MCF 10A (cell line): ENCODE results near the gene MAB21L4. TPM values are rescaled to one million over a fixed set of nuclear protein-coding genes. Genes with fewer than 3 reads are reported as not detected.

Source experiments
- Bru-seq: library from RNA; stranded (reverse); fragments of 400-500 nt; gene quantifications from one replicate; lab custom pipeline; 2021; lab: Mats Ljungman, UMichigan
- BruChase-seq, 2 experiments: library from RNA; stranded (reverse); fragments of 400-500 nt; gene quantifications; one replicate each; lab custom pipeline; 2021; lab: Mats Ljungman, UMichigan
- BruUV-seq: library from RNA; stranded (reverse); fragments of 400-500 nt; replicated peaks from 2 replicates; lab custom pipeline; 2021; lab: Mats Ljungman, UMichigan
- CTCF ChIA-PET: fragments of 300-600 bp; sonication (Branson Sonifier 250); formaldehyde crosslinking; extraction: SDS; loops from one replicate; lab custom pipeline; 2021; ENCODE audit warnings: antibody characterized with exemption, inconsistent platforms; lab: Yijun Ruan, JAX
- POLR2A ChIA-PET: fragments of 300-600, 350-650 bp; sonication (Branson Sonifier 250); formaldehyde crosslinking; extraction: SDS; loops from one replicate; lab custom pipeline; 2020; ENCODE audit warnings: antibody characterized with exemption, inconsistent platforms; lab: Yijun Ruan, JAX
- DNase-seq: peaks from one replicate; pipeline ENCODE4 v3.0.0-alpha.2; 2018; ENCODE audit not compliant: unreplicated experiment
- H3K27ac Mint-ChIP-seq: one replicate; pipeline ENCODE4 v1.8.0; 2022; ENCODE audit warnings: mild to moderate bottlenecking, low read depth, mixed read lengths; ENCODE audit not compliant: unreplicated experiment
- H3K27me3 Mint-ChIP-seq: one replicate; pipeline ENCODE4 v1.8.0; 2022; ENCODE audit warnings: mixed read lengths; ENCODE audit not compliant: insufficient read depth, unreplicated experiment
- H3K36me3 Mint-ChIP-seq: one replicate; pipeline ENCODE4 v1.8.0; 2022; ENCODE audit warnings: mild to moderate bottlenecking, moderate library complexity, mixed read lengths; ENCODE audit not compliant: insufficient read depth, unreplicated experiment
- H3K4me1 Mint-ChIP-seq: one replicate; pipeline ENCODE4 v1.8.0; 2022; ENCODE audit warnings: mixed read lengths; ENCODE audit not compliant: insufficient read depth, unreplicated experiment
- H3K4me3 Mint-ChIP-seq: one replicate; pipeline ENCODE4 v1.8.0; 2022; ENCODE audit warnings: mild to moderate bottlenecking, moderate library complexity, mixed read lengths; ENCODE audit not compliant: unreplicated experiment
- H3K9me3 Mint-ChIP-seq: one replicate; pipeline ENCODE4 v1.8.0; 2022; ENCODE audit warnings: mixed read lengths; ENCODE audit not compliant: unreplicated experiment
- CTCF ChIP-seq: fragments of 200-600 bp; IDR thresholded peaks from one replicate; pipeline ENCODE4 v1.8.0; 2022; ENCODE audit warnings: antibody characterized with exemption, mild to moderate bottlenecking; ENCODE audit not compliant: unreplicated experiment
- intact Hi-C: fragments of 100-400 bp; cut with micrococcal nuclease; formaldehyde crosslinking; loops from 2 replicates; pipeline ENCODE4 v1.14.1; 2022
- long read RNA-seq: library from polyadenylated mRNA; stranded (forward); transcript quantifications from one replicate; pipeline ENCODE4 v2.0.0, GENCODE V29; 2022
- total RNA-seq: library from RNA; stranded (reverse); gene quantifications from 2 replicates; pipeline ENCODE4 v1.2.3, GENCODE V29; 2022

The MAB21L4 gene
- not detected in 2 replicates for total RNA-seq
- not detected for Bru-seq, nascent RNA
- BruChase-seq, experiment 1, labeled RNA remaining after a 6-hour chase = not detected
- BruChase-seq, experiment 2, labeled RNA remaining after a 2-hour chase = not detected
- long read RNA-seq = 0 reads

- no peak for TF ChIP-seq CTCF
- no peak for DNase-seq
- Mint-ChIP-seq H3K4me1 (peaks cover 13% of the 10 kb centered on the region), H3K27me3 (no peaks in the 10 kb centered on the region), H3K4me3 (no peak within 1 kb of the TSS), H3K27ac (no peak within 1 kb of the TSS), H3K36me3 (peaks cover 6% of the 10 kb centered on the region), H3K9me3 (no peaks in the 10 kb centered on the region)
- no TSS peak for BruUV-seq
- ChIA-PET CTCF (no interaction called here), POLR2A (no interaction called here)
- intact Hi-C loops = no loop called here
Observed at GRCh38 chr2:240895656-240896388, at the start of gene MAB21L4. Gene MAB21L4, minus strand, starts transcription at chr2:240896156. Its CDS starts 159 bp downstream, at chr2:240895997.

GRCh38 chr2:240936106-240936505 lies 40.1 kb upstream of the MAB21L4 start:
- CTCF ChIA-PET = interaction anchor here (0.6 to 1.5 kb wide), 2 partner anchors 22 to 499 kb away, joined by 3 to 4 read pairs; no protein-coding TSS in a partner anchor
- Mint-ChIP-seq H3K4me1 (no peaks in the 10 kb centered on the region), H3K4me3 (no peak overlapping the region), H3K27me3 (peaks cover 23% of the 10 kb centered on the region), H3K9me3 (peaks cover 5% of the 10 kb centered on the region), H3K36me3 (no peaks in the 10 kb centered on the region), H3K27ac (no peak overlapping the region)
- intact Hi-C loops = no loop called here
- POLR2A ChIA-PET = no interaction called here
- no peak for TF ChIP-seq CTCF
- BruUV-seq = no TSS peak
- DNase-seq = no peak

GRCh38 chr2:240935103-240935876 lies 39.3 kb upstream of the MAB21L4 start:
- no peaks in the 10 kb centered on the region for H3K36me3 Mint-ChIP-seq
- no peak for TF ChIP-seq CTCF
- no peak overlapping the region for H3K4me3 Mint-ChIP-seq
- ChIA-PET CTCF (interaction anchor here (0.6 to 1.5 kb wide), 2 partner anchors 21 to 499 kb away, joined by 3 to 4 read pairs; no protein-coding TSS in a partner anchor), POLR2A (no interaction called here)
- DNase-seq = no peak
- H3K27ac Mint-ChIP-seq = no peak overlapping the region
- peaks cover 15% of the 10 kb centered on the region for H3K27me3 Mint-ChIP-seq
- H3K4me1 Mint-ChIP-seq = no peaks in the 10 kb centered on the region
- BruUV-seq = no TSS peak
- intact Hi-C loops = no loop called here
- peaks cover 5% of the 10 kb centered on the region for H3K9me3 Mint-ChIP-seq

- peaks cover 5% of the 10 kb centered on the region for H3K9me3 Mint-ChIP-seq
- no peak for TF ChIP-seq CTCF
- CTCF ChIA-PET = interaction anchor here (1.5 kb wide), 1 partner anchor 20 kb away, joined by 4 read pairs; no protein-coding TSS in a partner anchor
- no peaks in the 10 kb centered on the region for H3K4me1 Mint-ChIP-seq
- intact Hi-C loops = no loop called here
- POLR2A ChIA-PET = no interaction called here
- no peak overlapping the region for H3K4me3 Mint-ChIP-seq
- H3K36me3 Mint-ChIP-seq = no peaks in the 10 kb centered on the region
- H3K27me3 Mint-ChIP-seq = peaks cover 9% of the 10 kb centered on the region
- no peak for DNase-seq
- no TSS peak for BruUV-seq
- H3K27ac Mint-ChIP-seq = no peak overlapping the region
Observed at GRCh38 chr2:240934701-240935102, 38.7 kb upstream of the MAB21L4 start.
